Immature natural killer cell (primary cell): ENCODE measurements around the gene ZNF777. TPM values are rescaled to one million over a fixed set of nuclear protein-coding genes. Genes with fewer than 3 reads are reported as not detected.
"Not testable (repeated sequence)": the region's sequence is repeated elsewhere in the genome, so short reads cannot be mapped to it uniquely, and the experiment has no call there.

Source experiments
- DNase-seq, 3 donors: peaks; one replicate each; pipeline ENCODE4 v3.0.0; 2022; ENCODE audit warnings: mixed read lengths in 1 of 3
- H3K27ac Mint-ChIP-seq, 6 donors: one replicate each; pipeline ENCODE4 v1.8.0; 2020; ENCODE audit warnings: mixed read lengths in 6 of 6, mild to moderate bottlenecking in 5 of 6, inconsistent platforms in 4 of 6, moderate library complexity in 3 of 6
- H3K27me3 Mint-ChIP-seq, 3 donors: one replicate each; pipeline ENCODE4 v1.8.0; 2020 to 2021; ENCODE audit warnings: low read depth in 3 of 3, mild to moderate bottlenecking in 3 of 3, mixed read lengths in 3 of 3, moderate library complexity in 3 of 3, inconsistent platforms in 1 of 3
- H3K36me3 Mint-ChIP-seq, 3 donors: one replicate each; pipeline ENCODE4 v1.8.0; 2020; ENCODE audit warnings: mixed read lengths in 3 of 3, inconsistent platforms in 2 of 3, mild to moderate bottlenecking in 2 of 3
- H3K4me1 Mint-ChIP-seq, 2 donors: one replicate each; pipeline ENCODE4 v1.8.0; 2020; ENCODE audit warnings: inconsistent platforms in 2 of 2, mild to moderate bottlenecking in 2 of 2, mixed read lengths in 2 of 2, moderate library complexity in 1 of 2
- H3K4me3 Mint-ChIP-seq, 5 donors: one replicate each; pipeline ENCODE4 v1.8.0; 2020; ENCODE audit warnings: mild to moderate bottlenecking in 5 of 5, mixed read lengths in 5 of 5, inconsistent platforms in 3 of 5, moderate library complexity in 3 of 5
- H3K9me3 Mint-ChIP-seq, 6 donors: one replicate each; pipeline ENCODE4 v1.8.0; 2020; ENCODE audit warnings: mild to moderate bottlenecking in 6 of 6, mixed read lengths in 6 of 6, inconsistent platforms in 4 of 6, moderate library complexity in 3 of 6
- polyA plus RNA-seq, 3 donors: library from polyadenylated mRNA; unstranded; fragments of 300-500 nt; fragmentation: Illumina TruSeq; gene quantifications; one replicate each; pipeline ENCODE4 v1.2.3, GENCODE V29; 2021

ZNF777 gene
- polyA plus RNA-seq, 3 donors from 2014 or later = 0.05 to 2.2 (median 0.70) TPM

- Mint-ChIP-seq H3K4me1 (peaks cover 26 to 38% of the 10 kb centered on the region in 2 donors), H3K27ac (peak overlapping the region in 4 of 6 donors; percentile 13 to 43 (median 31)), H3K4me3 (peak overlapping the region in 1 of 5 donors; percentile 94), H3K36me3 (peaks cover 12 to 27% (median 14%) of the 10 kb centered on the region in 3 donors), H3K9me3 (no peaks in the 10 kb centered on the region), H3K27me3 (peaks cover 2 to 5% (median 4%) of the 10 kb centered on the region in 3 donors)
- DNase-seq = no peak
Measured at GRCh38 chr7:149494738-149495368, 34.0 kb upstream of the ZNF777 start.

GRCh38 chr7:149493975-149494374 lies 33.1 kb upstream of the ZNF777 start:
- H3K9me3 Mint-ChIP-seq, DNase-seq, H3K4me3 Mint-ChIP-seq, H3K27me3 Mint-ChIP-seq, H3K27ac Mint-ChIP-seq: not testable (repeated sequence)
- H3K36me3 Mint-ChIP-seq = peaks cover 12 to 32% (median 14%) of the 10 kb centered on the region in 3 donors
- H3K4me1 Mint-ChIP-seq = peaks cover 23 to 36% of the 10 kb centered on the region in 2 donors

GRCh38 chr7:149493366-149493765 lies 32.5 kb upstream of the ZNF777 start:
- H3K27ac Mint-ChIP-seq = no peak overlapping the region
- H3K9me3 Mint-ChIP-seq = no peaks in the 10 kb centered on the region
- H3K4me3 Mint-ChIP-seq = no peak overlapping the region
- DNase-seq = no peak
- peaks cover 12 to 38% (median 16%) of the 10 kb centered on the region in 3 donors for H3K36me3 Mint-ChIP-seq
- H3K4me1 Mint-ChIP-seq = peaks cover 22 to 33% of the 10 kb centered on the region in 2 donors
- H3K27me3 Mint-ChIP-seq = peaks cover under 1 to 5% (median 4%) of the 10 kb centered on the region in 3 donors

- Mint-ChIP-seq H3K27me3 (no peaks in the 10 kb centered on the region), H3K27ac (peak overlapping the region in 1 of 6 donors; percentile 71), H3K9me3 (no peaks in the 10 kb centered on the region), H3K4me1 (peaks cover 5 to 20% of the 10 kb centered on the region in 2 donors), H3K4me3 (no peak overlapping the region), H3K36me3 (peaks cover 22 to 56% (median 30%) of the 10 kb centered on the region in 3 donors)
- DNase-seq = no peak
Measured at GRCh38 chr7:149490083-149490760, 29.4 kb upstream of the ZNF777 start.

DNA sequence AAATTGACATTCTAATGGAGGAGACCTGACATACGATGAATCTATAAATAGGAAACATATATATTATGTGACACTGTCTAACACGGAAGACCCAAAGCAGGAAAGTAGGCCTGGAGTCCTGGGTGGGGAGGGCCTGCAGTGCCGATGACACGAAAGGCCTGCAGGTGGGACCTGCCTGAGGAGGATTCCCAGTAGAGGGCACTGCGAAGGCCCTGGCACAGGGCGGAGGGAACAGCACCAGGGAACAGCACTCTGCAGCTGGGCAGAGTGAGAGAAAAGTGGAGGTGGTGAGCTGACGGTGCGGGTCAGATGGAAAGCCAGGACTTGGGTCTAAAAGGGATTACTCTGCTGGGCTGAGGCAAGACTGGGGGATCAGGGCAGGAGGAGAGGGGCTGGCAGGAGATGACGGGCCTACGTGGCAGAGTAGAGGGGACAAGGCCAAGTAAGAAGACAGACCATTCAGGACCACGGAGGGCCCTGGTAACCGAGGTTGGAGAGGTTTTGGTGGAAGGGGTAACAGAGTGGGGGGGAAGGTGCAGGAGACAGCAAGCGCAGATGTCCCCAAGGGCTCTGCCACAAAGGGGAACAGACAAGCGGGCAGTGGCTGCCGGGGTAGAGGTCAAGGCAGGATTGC lies 28.6 kb upstream of the ZNF777 start:
- Mint-ChIP-seq H3K4me1 (peaks cover 1 to 13% of the 10 kb centered on the region in 2 donors), H3K9me3 (no peaks in the 10 kb centered on the region), H3K4me3 (no peak overlapping the region), H3K27ac (peak overlapping the region in 1 of 6 donors; percentile 71), H3K36me3 (peaks cover 25 to 58% (median 32%) of the 10 kb centered on the region in 3 donors), H3K27me3 (no peaks in the 10 kb centered on the region)
- no peak for DNase-seq

- Mint-ChIP-seq H3K4me1 (peaks cover 15 to 21% of the 10 kb centered on the region in 2 donors), H3K9me3 (no peaks in the 10 kb centered on the region), H3K4me3 (no peak overlapping the region), H3K27ac (no peak overlapping the region), H3K36me3 (peaks cover 19 to 32% (median 21%) of the 10 kb centered on the region in 3 donors), H3K27me3 (peaks cover 0 to 5% (median 0%) of the 10 kb centered on the region in 3 donors)
- no peak for DNase-seq
Measured at GRCh38 chr7:149479568-149479967, 18.7 kb upstream of the ZNF777 start.

DNA sequence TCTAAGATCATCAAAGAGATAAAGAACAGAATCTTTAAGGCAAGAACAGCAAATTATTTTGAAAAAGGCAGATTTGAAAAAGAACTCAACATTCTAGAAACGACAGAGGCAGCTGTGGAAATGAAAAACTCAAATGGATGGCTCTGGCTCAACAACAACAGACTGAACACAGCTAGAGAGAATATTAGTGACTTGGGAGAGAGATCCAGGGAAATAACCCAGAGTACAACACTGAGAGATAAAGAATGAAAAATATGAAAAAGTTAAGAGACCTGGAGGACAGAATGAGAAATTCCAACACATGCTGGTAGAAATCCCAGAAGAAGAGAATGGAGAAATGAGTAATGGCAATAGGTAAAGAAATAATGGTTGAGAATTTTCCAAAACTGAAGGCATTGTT lies 17.9 kb upstream of the ZNF777 start:
- peaks cover 19 to 37% (median 25%) of the 10 kb centered on the region in 3 donors for H3K36me3 Mint-ChIP-seq
- no peaks in the 10 kb centered on the region for H3K9me3 Mint-ChIP-seq
- H3K4me3 Mint-ChIP-seq = no peak overlapping the region
- no peak overlapping the region for H3K27ac Mint-ChIP-seq
- H3K27me3 Mint-ChIP-seq = peaks cover 0 to 5% (median 0%) of the 10 kb centered on the region in 3 donors
- no peak for DNase-seq
- H3K4me1 Mint-ChIP-seq = peaks cover 15 to 21% of the 10 kb centered on the region in 2 donors

DNA sequence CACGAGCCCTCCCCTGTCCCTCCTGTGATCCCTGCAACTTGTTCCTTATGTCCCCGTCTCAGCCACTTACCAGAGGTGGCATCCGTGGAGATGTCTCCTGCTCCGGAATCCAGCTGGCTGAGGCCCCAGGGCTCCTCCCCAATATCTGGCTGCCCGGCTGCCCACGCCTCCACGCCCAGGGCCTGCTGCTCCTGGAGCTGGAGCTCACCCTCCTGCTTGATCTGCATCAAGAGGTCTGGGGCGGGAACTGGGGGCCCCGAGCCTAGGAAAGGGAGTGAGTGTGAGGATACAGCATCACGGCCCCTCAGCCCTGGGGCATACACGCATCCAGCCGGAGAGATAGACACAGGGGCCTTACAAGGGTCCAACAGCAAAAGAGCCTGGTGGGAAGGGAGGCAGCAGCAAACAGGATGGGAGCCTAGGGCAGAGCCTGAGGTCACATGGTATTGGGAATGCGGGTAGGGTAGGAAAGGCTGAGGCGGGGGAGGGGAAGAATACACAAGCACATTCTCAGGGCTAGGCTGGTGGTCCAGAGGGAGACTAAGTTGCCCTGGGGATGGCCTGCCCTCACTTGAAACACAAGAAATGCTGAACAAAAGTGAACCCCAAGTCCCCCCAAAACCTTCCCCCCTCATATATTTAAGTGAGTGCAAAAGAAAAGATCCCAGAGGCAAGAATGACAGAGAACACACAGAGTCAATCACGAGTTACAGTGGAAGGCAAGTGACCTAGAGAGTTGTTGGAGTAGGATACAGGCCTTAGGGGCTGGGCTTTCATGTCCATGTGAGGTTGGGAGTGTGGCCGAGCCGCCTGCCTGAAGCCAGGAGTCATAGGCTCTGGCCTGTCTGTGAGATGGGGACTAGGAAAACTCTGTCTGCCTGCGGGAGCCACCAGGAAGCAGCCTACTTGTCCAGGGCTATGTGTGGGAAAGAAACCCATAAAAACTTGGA lies 16.9 kb upstream of the ZNF777 start:
- H3K9me3 Mint-ChIP-seq = no peaks in the 10 kb centered on the region
- H3K27me3 Mint-ChIP-seq = peaks cover 0 to 5% (median 0%) of the 10 kb centered on the region in 3 donors
- peaks cover 19 to 38% (median 27%) of the 10 kb centered on the region in 3 donors for H3K36me3 Mint-ChIP-seq
- H3K4me1 Mint-ChIP-seq = peaks cover 17 to 21% of the 10 kb centered on the region in 2 donors
- peak overlapping the region in 2 of 6 donors; percentile 34 for H3K27ac Mint-ChIP-seq
- DNase-seq = no peak
- no peak overlapping the region for H3K4me3 Mint-ChIP-seq

DNA sequence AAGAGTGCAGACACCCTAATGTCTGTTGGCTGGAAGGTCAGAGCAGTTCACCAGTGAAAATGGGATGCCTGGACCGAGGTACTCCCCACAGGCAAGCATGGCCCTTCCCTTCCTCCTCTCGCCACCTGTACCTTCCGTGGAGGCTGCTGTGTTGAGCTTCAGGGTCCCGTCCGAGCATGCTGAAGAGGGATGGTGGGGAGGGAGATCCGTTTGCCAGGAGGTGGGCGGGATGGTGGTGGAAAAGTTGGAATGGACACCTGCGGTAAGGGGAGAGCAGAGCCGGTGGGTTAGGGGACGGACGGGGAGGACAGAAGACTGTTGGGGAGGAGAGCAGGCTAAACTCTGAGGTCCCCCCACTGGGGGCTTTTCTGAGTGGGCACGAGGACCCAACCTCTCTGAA lies 15.9 kb upstream of the ZNF777 start:
- Mint-ChIP-seq H3K4me1 (peaks cover 17 to 21% of the 10 kb centered on the region in 2 donors), H3K27ac (peak overlapping the region; percentile 38 to 86 (median 72)), H3K36me3 (peaks cover 24 to 44% (median 34%) of the 10 kb centered on the region in 3 donors), H3K27me3 (peaks cover 0 to 5% (median 0%) of the 10 kb centered on the region in 3 donors), H3K4me3 (no peak overlapping the region), H3K9me3 (no peaks in the 10 kb centered on the region)
- no peak for DNase-seq

- Mint-ChIP-seq H3K36me3 (peaks cover 28 to 47% (median 35%) of the 10 kb centered on the region in 3 donors), H3K27ac (peak overlapping the region; percentile 52 to 80 (median 70)), H3K4me3 (peak overlapping the region in 4 of 5 donors; percentile 56 to 72 (median 62)), H3K27me3 (peaks cover 0 to 5% (median 0%) of the 10 kb centered on the region in 3 donors), H3K9me3 (no peaks in the 10 kb centered on the region), H3K4me1 (peaks cover 17 to 21% of the 10 kb centered on the region in 2 donors)
- DNase-seq = peak in 2 of 3 donors; percentile 55 to 57
Measured at GRCh38 chr7:149475121-149476045, 14.5 kb upstream of the ZNF777 start.

GRCh38 chr7:149474309-149475120 lies 13.7 kb upstream of the ZNF777 start:
- Mint-ChIP-seq H3K9me3 (no peaks in the 10 kb centered on the region), H3K27me3 (peaks cover 0 to 7% (median 0%) of the 10 kb centered on the region in 3 donors), H3K27ac (no peak overlapping the region), H3K4me3 (no peak overlapping the region), H3K4me1 (peaks cover 17 to 21% of the 10 kb centered on the region in 2 donors), H3K36me3 (peaks cover 28 to 45% (median 36%) of the 10 kb centered on the region in 3 donors)
- DNase-seq = no peak
